ENCODE measurements around the gene TESK1. TPM values are rescaled to one million over a fixed set of nuclear protein-coding genes. Genes with fewer than 3 reads are reported as not detected.
A peak's percentile ranks its signal among the peaks of the same experiment; 100 is the strongest.
"Not testable (repeated sequence)": the region's sequence is repeated elsewhere in the genome, so short reads cannot be mapped to it uniquely, and the experiment has no call there.

The TESK1 gene
- total RNA-seq, 2 experiments from 2014 or later = 29.8 to 30.9 TPM

- ChIA-PET POLR2A (interaction anchor here (0.6 kb wide), 1 partner anchor 58 kb away, joined by 3 read pairs; no protein-coding TSS in a partner anchor), CTCF (interaction anchor here (1.8 to 10.9 kb wide), 4 partner anchors 13 to 22 kb away, joined by 5 to 98 read pairs (median 20); partner anchors contain the start of genes CD72 and SIT1)
- no peak for DNase-seq
- H3K4me1 Mint-ChIP-seq = no peaks in the 10 kb centered on the region
- no peak overlapping the region for H3K4me3 Mint-ChIP-seq
- no peak overlapping the region for H3K27ac Mint-ChIP-seq
- H3K27me3 Mint-ChIP-seq = no peaks in the 10 kb centered on the region
- H3K9me3 Mint-ChIP-seq = no peaks in the 10 kb centered on the region
- no peaks in the 10 kb centered on the region for H3K36me3 Mint-ChIP-seq (ENCODE audit: low read depth)
Measured at GRCh38 chr9:35627575-35627974, 22.5 kb downstream of the TESK1 start.

- H3K4me3 Mint-ChIP-seq = no peak overlapping the region
- H3K4me1 Mint-ChIP-seq = no peaks in the 10 kb centered on the region
- no peaks in the 10 kb centered on the region for H3K36me3 Mint-ChIP-seq (ENCODE audit: low read depth)
- CTCF ChIA-PET = interaction anchor here (1.2 to 10.9 kb wide), 6 partner anchors 9 to 104 kb away, joined by 3 to 98 read pairs (median 8); partner anchors contain the start of genes CD72, CREB3, SIT1 and TLN1
- no peaks in the 10 kb centered on the region for H3K9me3 Mint-ChIP-seq
- no peak for DNase-seq
- no peaks in the 10 kb centered on the region for H3K27me3 Mint-ChIP-seq
- POLR2A ChIA-PET = no interaction called here
- no peak overlapping the region for H3K27ac Mint-ChIP-seq
Measured at GRCh38 chr9:35628389-35628991, 23.4 kb downstream of the TESK1 start.

GRCh38 chr9:35629597-35629996 is 24.5 kb downstream of the TESK1 start:
- DNase-seq = no peak
- H3K27ac Mint-ChIP-seq = no peak overlapping the region
- H3K4me1 Mint-ChIP-seq = no peaks in the 10 kb centered on the region
- H3K36me3 Mint-ChIP-seq (ENCODE audit: low read depth) = no peaks in the 10 kb centered on the region
- ChIA-PET CTCF (interaction anchor here (0.6 to 10.9 kb wide), 7 partner anchors 9 to 103 kb away, joined by 3 to 98 read pairs (median 5); partner anchors contain the start of genes CD72, CREB3, SIT1 and TLN1), POLR2A (no interaction called here)
- no peak overlapping the region for H3K4me3 Mint-ChIP-seq
- H3K9me3 Mint-ChIP-seq = no peaks in the 10 kb centered on the region
- H3K27me3 Mint-ChIP-seq = no peaks in the 10 kb centered on the region

GRCh38 chr9:35635730-35636129 is 30.7 kb downstream of the TESK1 start:
- no peaks in the 10 kb centered on the region for H3K27me3 Mint-ChIP-seq
- DNase-seq = no peak
- POLR2A ChIA-PET = no interaction called here
- CTCF ChIA-PET = interaction anchor here (0.8 to 2.4 kb wide), 5 partner anchors 12 to 24 kb away, joined by 3 to 5 read pairs (median 4); partner anchors contain the start of genes CCDC107 and RMRP
- peaks cover 20% of the 10 kb centered on the region for H3K36me3 Mint-ChIP-seq (ENCODE audit: low read depth)
- peaks cover 41% of the 10 kb centered on the region for H3K4me1 Mint-ChIP-seq
- peaks cover 5% of the 10 kb centered on the region for H3K9me3 Mint-ChIP-seq
- no peak overlapping the region for H3K27ac Mint-ChIP-seq
- no peak overlapping the region for H3K4me3 Mint-ChIP-seq

- peaks cover 9% of the 10 kb centered on the region for H3K9me3 Mint-ChIP-seq
- H3K27me3 Mint-ChIP-seq = no peaks in the 10 kb centered on the region
- no peak overlapping the region for H3K4me3 Mint-ChIP-seq
- no peak overlapping the region for H3K27ac Mint-ChIP-seq
- CTCF ChIA-PET = interaction anchor here (0.8 to 2.4 kb wide), 4 partner anchors 11 to 24 kb away, joined by 3 to 5 read pairs (median 4); partner anchors contain the start of genes CCDC107 and RMRP
- POLR2A ChIA-PET = no interaction called here
- H3K4me1 Mint-ChIP-seq = peaks cover 47% of the 10 kb centered on the region
- DNase-seq = no peak
- peaks cover 26% of the 10 kb centered on the region for H3K36me3 Mint-ChIP-seq (ENCODE audit: low read depth)
Measured at GRCh38 chr9:35636135-35636876, 31.2 kb downstream of the TESK1 start.

GRCh38 chr9:35636877-35637246 is 31.8 kb downstream of the TESK1 start:
- H3K4me3 Mint-ChIP-seq, POLR2A ChIA-PET, DNase-seq, H3K27ac Mint-ChIP-seq, H3K27me3 Mint-ChIP-seq: not testable (repeated sequence)
- CTCF ChIA-PET = interaction anchor here (0.8 to 1.6 kb wide), 2 partner anchors 10 to 18 kb away, joined by 3 to 4 read pairs; no protein-coding TSS in a partner anchor
- Mint-ChIP-seq H3K9me3 (peaks cover 12% of the 10 kb centered on the region), H3K4me1 (peaks cover 51% of the 10 kb centered on the region), H3K36me3 (ENCODE audit: low read depth) (peaks cover 31% of the 10 kb centered on the region)

- H3K27me3 Mint-ChIP-seq, DNase-seq, H3K4me3 Mint-ChIP-seq, POLR2A ChIA-PET, CTCF ChIA-PET, H3K27ac Mint-ChIP-seq: not testable (repeated sequence)
- Mint-ChIP-seq H3K9me3 (peaks cover 12% of the 10 kb centered on the region), H3K36me3 (ENCODE audit: low read depth) (peaks cover 31% of the 10 kb centered on the region), H3K4me1 (peaks cover 51% of the 10 kb centered on the region)
Measured at GRCh38 chr9:35637427-35637955, 32.4 kb downstream of the TESK1 start.

GRCh38 chr9:35638751-35639150 is 33.7 kb downstream of the TESK1 start:
- peaks cover 40% of the 10 kb centered on the region for H3K36me3 Mint-ChIP-seq (ENCODE audit: low read depth)
- POLR2A ChIA-PET, H3K27me3 Mint-ChIP-seq, H3K4me3 Mint-ChIP-seq: not testable (repeated sequence)
- peak overlapping the region; percentile 88 for H3K27ac Mint-ChIP-seq
- CTCF ChIA-PET = interaction anchor here (0.6 to 2.6 kb wide), 6 partner anchors 8 to 58 kb away, joined by 3 to 9 read pairs (median 6); no protein-coding TSS in a partner anchor
- H3K4me1 Mint-ChIP-seq = peaks cover 57% of the 10 kb centered on the region
- H3K9me3 Mint-ChIP-seq = peaks cover 12% of the 10 kb centered on the region
- DNase-seq = peak; percentile 47

- peak overlapping the region; percentile 87 for H3K27ac Mint-ChIP-seq
- H3K27me3 Mint-ChIP-seq, POLR2A ChIA-PET, DNase-seq: not testable (repeated sequence)
- H3K36me3 Mint-ChIP-seq (ENCODE audit: low read depth) = peaks cover 40% of the 10 kb centered on the region
- CTCF ChIA-PET = interaction anchor here (0.7 to 2.6 kb wide), 6 partner anchors 9 to 92 kb away, joined by 3 to 9 read pairs (median 4); partner anchors contain the start of gene TLN1
- peak overlapping the region; percentile 41 for H3K4me3 Mint-ChIP-seq
- H3K4me1 Mint-ChIP-seq = peaks cover 57% of the 10 kb centered on the region
- H3K9me3 Mint-ChIP-seq = peaks cover 12% of the 10 kb centered on the region
Measured at GRCh38 chr9:35639225-35639624, 34.2 kb downstream of the TESK1 start.

GRCh38 chr9:35639631-35640030 is 34.6 kb downstream of the TESK1 start:
- Mint-ChIP-seq H3K4me3 (peak overlapping the region; percentile 41), H3K4me1 (peaks cover 61% of the 10 kb centered on the region), H3K9me3 (peaks cover 12% of the 10 kb centered on the region), H3K36me3 (ENCODE audit: low read depth) (peaks cover 44% of the 10 kb centered on the region), H3K27ac (peak overlapping the region; percentile 87), H3K27me3 (no peaks in the 10 kb centered on the region)
- ChIA-PET CTCF (interaction anchor here (0.7 to 2.6 kb wide), 6 partner anchors 9 to 92 kb away, joined by 3 to 9 read pairs (median 4); partner anchors contain the start of gene TLN1), POLR2A (no interaction called here)
- no peak for DNase-seq

- H3K27ac Mint-ChIP-seq, H3K27me3 Mint-ChIP-seq, H3K4me3 Mint-ChIP-seq, POLR2A ChIA-PET, DNase-seq: not testable (repeated sequence)
- H3K4me1 Mint-ChIP-seq = peaks cover 66% of the 10 kb centered on the region
- H3K9me3 Mint-ChIP-seq = peaks cover 12% of the 10 kb centered on the region
- H3K36me3 Mint-ChIP-seq (ENCODE audit: low read depth) = peaks cover 45% of the 10 kb centered on the region
- CTCF ChIA-PET = interaction anchor here (1.0 to 2.6 kb wide), 5 partner anchors 10 to 91 kb away, joined by 3 to 9 read pairs (median 6); partner anchors contain the start of gene TLN1
Measured at GRCh38 chr9:35640431-35640830, 35.4 kb downstream of the TESK1 start.

- H3K27me3 Mint-ChIP-seq, POLR2A ChIA-PET, DNase-seq, H3K4me3 Mint-ChIP-seq, CTCF ChIA-PET, H3K27ac Mint-ChIP-seq: not testable (repeated sequence)
- Mint-ChIP-seq H3K4me1 (peaks cover 67% of the 10 kb centered on the region), H3K9me3 (peaks cover 12% of the 10 kb centered on the region), H3K36me3 (ENCODE audit: low read depth) (peaks cover 50% of the 10 kb centered on the region)
Measured at GRCh38 chr9:35641478-35641877, 36.4 kb downstream of the TESK1 start.
